Bronchial epithelial cell (primary cell): ENCODE measurements around the gene PLEKHG3. TPM values are rescaled to one million over a fixed set of nuclear protein-coding genes. Genes with fewer than 3 reads are reported as not detected.

Experiments
- DNase-seq: peaks from one replicate; pipeline ENCODE4 v3.0.0-alpha.2; 2010; ENCODE audit warnings: low read depth
- FAIRE-seq: peaks from 2 replicates; lab custom pipeline; 2011; peaks lifted over from hg19 to GRCh38; lab: Jason Lieb, UNC
- H3K27me3 ChIP-seq: 2 replicates; pipeline ENCODE4 v1.5.1; 2011; ENCODE audit warnings: low read length; ENCODE audit not compliant: control insufficient read depth, insufficient read depth
- H3K36me3 ChIP-seq: 2 replicates; pipeline ENCODE4 v1.5.1; 2011; ENCODE audit warnings: low read length; ENCODE audit not compliant: control insufficient read depth, insufficient read depth
- H3K4me3 ChIP-seq: 2 replicates; pipeline ENCODE4 v1.5.1; 2011; ENCODE audit warnings: mild to moderate bottlenecking, low read depth, low read length, control low read depth
- total RNA-seq: library from RNA; depleted of rRNA; stranded (reverse); fragments of >200 nt; gene quantifications from 2 replicates; pipeline ENCODE4 v1.2.1, GENCODE V29; 2014
- TF ChIP-seq, protein P1 (sequence below): IDR thresholded peaks from 2 replicates; pipeline ENCODE4 v1.5.1; 2011; ENCODE audit warnings: mild to moderate bottlenecking, moderate library complexity, low read length, control low read depth, inconsistent platforms; ENCODE audit not compliant: insufficient read depth, severe bottlenecking

Gene PLEKHG3
- total RNA-seq, 1 donor from 2014 or later = 32.4 TPM

DNA sequence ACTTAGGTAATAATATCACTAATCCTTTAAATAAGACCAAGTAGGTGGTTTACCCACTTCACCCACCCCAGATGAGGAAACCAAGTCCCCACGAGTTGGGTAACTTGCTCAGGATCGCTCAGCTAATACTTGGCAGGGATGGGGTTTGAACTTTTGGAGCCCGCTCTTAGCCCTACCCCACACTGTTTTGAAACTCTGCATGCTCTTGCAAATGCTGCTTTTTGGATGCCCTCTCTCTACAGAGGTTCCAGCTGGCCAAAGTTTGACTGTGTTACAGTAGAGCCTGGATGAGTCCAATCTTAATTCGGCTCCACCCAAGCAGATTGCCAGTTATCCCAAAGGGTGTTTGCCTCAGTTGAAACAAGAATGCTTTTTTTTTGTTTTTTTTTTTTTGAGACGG, 6.8 kb downstream of the PLEKHG3 start:
- FAIRE-seq = no peak
- H3K4me3 ChIP-seq = no peak overlapping the region
- DNase-seq = no peak
- H3K36me3 ChIP-seq = peaks cover 7% of the 10 kb centered on the region
- TF ChIP-seq, protein P1, sequence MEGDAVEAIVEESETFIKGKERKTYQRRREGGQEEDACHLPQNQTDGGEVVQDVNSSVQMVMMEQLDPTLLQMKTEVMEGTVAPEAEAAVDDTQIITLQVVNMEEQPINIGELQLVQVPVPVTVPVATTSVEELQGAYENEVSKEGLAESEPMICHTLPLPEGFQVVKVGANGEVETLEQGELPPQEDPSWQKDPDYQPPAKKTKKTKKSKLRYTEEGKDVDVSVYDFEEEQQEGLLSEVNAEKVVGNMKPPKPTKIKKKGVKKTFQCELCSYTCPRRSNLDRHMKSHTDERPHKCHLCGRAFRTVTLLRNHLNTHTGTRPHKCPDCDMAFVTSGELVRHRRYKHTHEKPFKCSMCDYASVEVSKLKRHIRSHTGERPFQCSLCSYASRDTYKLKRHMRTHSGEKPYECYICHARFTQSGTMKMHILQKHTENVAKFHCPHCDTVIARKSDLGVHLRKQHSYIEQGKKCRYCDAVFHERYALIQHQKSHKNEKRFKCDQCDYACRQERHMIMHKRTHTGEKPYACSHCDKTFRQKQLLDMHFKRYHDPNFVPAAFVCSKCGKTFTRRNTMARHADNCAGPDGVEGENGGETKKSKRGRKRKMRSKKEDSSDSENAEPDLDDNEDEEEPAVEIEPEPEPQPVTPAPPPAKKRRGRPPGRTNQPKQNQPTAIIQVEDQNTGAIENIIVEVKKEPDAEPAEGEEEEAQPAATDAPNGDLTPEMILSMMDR = no peak
- H3K27me3 ChIP-seq = no peaks in the 10 kb centered on the region

DNA sequence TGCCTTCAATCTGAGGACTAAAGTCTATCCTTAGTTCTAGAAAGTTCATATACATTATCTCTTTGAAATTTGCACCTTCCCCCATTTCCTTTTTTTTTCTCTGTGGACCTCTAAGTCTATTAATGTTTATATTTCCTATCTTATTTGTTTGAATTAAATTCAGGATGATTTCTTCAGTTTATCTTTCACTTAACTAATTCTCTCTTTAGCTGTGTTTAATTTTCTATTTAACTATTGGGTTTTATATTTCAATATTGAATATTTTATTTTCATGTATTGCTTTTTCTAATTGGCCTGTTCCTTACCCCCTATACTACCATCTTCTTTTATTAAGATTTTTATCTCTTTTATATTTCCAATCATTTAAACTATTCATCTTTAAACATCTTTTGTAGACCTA, 9.5 kb downstream of the PLEKHG3 start:
- TF ChIP-seq, protein P1 = no peak
- DNase-seq (no peak), FAIRE-seq (no peak)
- Histone ChIP-seq H3K27me3 (no peaks in the 10 kb centered on the region), H3K36me3 (peaks cover 9% of the 10 kb centered on the region), H3K4me3 (no peak overlapping the region)

DNA sequence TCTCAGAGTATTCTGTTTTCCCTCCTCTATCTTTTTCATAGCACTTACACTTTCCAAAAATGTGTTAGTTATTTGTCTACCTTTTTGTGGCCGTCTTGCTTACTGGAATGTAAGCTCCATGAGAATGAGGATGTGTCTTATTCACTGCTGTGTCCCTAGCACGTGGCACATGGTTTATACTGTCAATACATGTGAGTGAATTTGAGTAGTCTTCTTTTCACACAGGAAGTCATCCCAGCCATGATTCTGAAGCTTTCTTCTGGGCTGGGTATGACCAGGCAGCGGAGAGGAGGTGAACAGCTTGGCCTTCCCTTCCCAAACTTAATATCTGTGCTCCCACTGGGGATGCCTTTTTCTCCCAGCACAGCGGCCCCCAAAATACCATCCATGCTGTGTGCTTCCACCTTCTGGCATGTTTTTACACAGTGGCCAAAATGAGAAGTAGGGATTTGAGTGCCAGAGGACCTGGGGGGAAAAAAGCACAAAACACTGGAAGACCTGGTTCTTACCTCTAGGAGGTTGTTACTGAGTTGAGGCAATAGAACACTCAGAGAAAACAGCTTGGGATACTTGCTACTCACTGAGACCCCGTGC, 10.3 kb downstream of the PLEKHG3 start:
- no peak for FAIRE-seq
- TF ChIP-seq, protein P1 = no peak

DNA sequence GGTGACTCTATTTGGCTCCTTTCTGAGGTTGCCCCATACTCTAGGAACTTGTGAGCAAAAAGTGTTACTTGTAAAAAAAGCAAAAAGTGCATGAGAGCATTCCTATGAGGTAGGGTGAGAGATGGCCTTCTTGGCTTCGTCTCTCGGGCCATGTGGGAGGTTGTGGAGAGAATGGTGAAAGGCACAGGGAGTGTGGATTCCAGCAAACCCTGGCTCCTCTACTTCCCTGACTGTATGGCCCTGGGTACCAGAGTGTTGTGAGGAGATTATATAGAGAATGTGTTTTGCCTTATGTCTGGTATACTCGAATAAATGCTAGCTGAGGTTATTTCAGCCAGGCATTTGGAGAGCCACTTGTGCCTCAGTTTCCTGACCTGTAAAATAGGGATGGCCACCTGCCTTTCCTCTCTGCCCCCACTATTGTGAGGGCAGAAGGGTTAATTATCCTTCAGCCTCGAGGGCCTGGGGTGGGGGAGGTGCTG, 11.0 kb downstream of the PLEKHG3 start:
- FAIRE-seq = no peak
- H3K27me3 ChIP-seq = no peaks in the 10 kb centered on the region
- H3K4me3 ChIP-seq = no peak overlapping the region
- DNase-seq = no peak
- TF ChIP-seq, protein P1 = no peak
- H3K36me3 ChIP-seq = peaks cover 7% of the 10 kb centered on the region

More for the DNA sequence above, 10.3 kb downstream of the PLEKHG3 start:
- Histone ChIP-seq H3K27me3 (no peaks in the 10 kb centered on the region), H3K36me3 (peaks cover 11% of the 10 kb centered on the region), H3K4me3 (no peak overlapping the region)
- DNase-seq = no peak

DNA sequence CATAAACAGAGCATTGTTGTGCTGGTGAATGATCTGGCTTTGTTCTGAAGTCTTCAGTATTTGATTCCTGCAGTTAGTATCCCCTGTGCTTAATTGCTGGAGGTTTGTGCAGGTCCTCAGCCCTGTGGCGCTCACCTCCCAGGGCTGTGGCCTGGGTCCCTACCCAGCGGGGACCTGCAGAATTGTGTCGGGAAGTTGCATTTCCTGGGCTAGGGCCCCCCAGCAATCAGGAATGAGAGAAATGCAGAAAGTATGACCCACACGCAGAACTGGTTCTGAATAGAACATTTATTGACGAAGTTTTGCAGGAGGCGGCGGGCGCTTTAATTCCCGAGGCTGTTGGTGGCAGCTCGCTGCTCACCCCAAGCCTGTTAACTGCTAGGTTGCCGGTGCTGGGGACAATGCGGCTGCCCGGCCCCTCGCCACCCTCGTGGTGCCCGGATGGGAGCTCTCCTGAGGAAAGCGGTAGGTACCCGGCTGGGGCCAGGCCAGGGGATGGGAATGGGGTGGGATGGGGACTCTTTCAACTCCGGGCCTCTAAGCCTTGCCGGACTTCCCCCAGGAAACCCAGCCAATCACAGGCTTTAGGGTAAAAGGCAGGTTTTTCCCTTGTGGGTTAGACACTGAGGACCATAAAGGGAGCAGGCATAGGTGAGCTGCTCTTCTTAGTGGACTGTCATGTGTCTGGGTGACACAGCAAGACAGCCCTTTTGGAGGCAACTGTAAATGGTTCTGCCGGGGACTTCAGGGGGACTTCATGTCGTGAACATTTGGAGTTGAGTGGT, 11.6 kb downstream of the PLEKHG3 start:
- DNase-seq = no peak
- Histone ChIP-seq H3K27me3 (no peaks in the 10 kb centered on the region), H3K4me3 (no peak overlapping the region), H3K36me3 (peaks cover 7% of the 10 kb centered on the region)
- FAIRE-seq = no peak
- TF ChIP-seq, protein P1 = no peak
